ENCODE measurements around the gene CMTR1.

CMTR1 gene, protein sequence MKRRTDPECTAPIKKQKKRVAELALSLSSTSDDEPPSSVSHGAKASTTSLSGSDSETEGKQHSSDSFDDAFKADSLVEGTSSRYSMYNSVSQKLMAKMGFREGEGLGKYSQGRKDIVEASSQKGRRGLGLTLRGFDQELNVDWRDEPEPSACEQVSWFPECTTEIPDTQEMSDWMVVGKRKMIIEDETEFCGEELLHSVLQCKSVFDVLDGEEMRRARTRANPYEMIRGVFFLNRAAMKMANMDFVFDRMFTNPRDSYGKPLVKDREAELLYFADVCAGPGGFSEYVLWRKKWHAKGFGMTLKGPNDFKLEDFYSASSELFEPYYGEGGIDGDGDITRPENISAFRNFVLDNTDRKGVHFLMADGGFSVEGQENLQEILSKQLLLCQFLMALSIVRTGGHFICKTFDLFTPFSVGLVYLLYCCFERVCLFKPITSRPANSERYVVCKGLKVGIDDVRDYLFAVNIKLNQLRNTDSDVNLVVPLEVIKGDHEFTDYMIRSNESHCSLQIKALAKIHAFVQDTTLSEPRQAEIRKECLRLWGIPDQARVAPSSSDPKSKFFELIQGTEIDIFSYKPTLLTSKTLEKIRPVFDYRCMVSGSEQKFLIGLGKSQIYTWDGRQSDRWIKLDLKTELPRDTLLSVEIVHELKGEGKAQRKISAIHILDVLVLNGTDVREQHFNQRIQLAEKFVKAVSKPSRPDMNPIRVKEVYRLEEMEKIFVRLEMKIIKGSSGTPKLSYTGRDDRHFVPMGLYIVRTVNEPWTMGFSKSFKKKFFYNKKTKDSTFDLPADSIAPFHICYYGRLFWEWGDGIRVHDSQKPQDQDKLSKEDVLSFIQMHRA

DNA sequence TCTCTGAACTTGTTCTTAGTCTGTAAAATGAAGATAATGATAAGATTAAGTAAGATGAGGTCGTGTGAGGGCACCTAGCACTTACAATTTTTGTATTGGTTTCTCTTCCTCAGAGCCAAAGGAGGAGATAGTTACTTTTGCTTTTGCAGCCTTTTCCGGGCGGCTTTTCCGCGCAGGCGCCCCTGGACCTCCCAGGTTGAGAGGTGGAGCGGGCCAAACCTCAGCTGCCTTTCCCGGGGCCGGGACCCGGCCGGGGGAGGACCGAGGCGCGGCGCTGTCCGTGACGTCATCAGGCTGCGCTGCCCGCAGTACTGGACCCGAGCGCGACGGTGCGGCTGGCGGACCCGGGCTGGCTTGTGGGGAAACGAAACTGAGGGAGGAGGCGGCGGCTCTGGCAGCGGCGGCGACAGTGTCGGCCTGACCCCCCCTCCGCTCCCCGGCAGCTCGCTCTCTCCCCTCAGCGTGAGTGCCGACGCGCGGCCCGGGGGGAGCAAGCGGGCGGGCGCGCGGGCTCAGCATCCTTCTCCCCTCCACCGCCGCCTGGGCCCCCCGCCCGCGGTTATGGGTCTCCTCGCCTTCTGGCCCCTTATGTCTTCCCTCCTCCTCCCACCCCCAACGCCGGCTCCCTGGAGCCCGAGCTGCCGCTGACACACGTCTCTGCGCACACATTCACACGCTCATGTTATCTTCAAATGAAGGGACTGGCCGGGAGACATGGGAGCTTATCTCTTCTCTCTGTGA, at the start of gene CMTR1:
CMTR1 (plus strand) TSS at position 306 of the 741 bp plus-strand sequence. CDS start 2,409 bp downstream, outside the sequence.
- in situ Hi-C loops (cut with HindIII; ENCODE audit: low pct_ligation_motif_present, low sequenced_read_pairs), result no loop called here
- Histone ChIP-seq H3K4me3 (ENCODE audit: low read depth, low read length) (peak within 1 kb of the TSS; percentile 84), H3K27ac (peak within 1 kb of the TSS; percentile 80), H3K27me3 (replicated peaks) (no peaks in the 10 kb centered on the region), H3K36me3 (replicated peaks) (peaks cover 14% of the 10 kb centered on the region)
- no peak for TF ChIP-seq CTCF (IDR thresholded peaks at IDR 0.05; ENCODE audit: low read depth, low read length, missing control alignments)
- peak; percentile 88 for DNase-seq

DNA sequence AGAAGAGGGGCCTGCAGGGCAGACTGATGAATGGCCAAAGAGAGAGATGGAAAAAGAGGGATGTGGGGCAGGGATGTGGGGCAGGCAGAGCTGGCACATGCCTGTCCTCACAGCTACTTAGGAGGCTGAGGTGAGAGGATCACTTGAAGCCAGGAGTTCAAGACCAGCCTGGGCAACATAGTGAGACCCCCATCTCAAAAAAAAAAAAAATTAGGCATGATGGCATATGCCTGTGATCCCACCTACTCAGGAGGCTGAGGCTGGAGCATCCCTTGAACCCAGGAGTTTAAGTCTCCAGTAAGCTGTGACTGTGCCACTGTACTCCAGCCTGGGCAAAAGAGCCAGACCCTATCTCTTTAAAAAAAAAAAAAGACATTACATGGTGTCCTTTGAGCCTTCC, 44.4 kb upstream of the CMTR1 start:
- no peak for DNase-seq
- Histone ChIP-seq H3K27ac (no peak overlapping the region), H3K36me3 (replicated peaks) (peaks cover 16% of the 10 kb centered on the region), H3K4me3 (ENCODE audit: low read depth, low read length) (no peak overlapping the region), H3K27me3 (replicated peaks) (no peaks in the 10 kb centered on the region)
- in situ Hi-C loops (cut with HindIII; ENCODE audit: low pct_ligation_motif_present, low sequenced_read_pairs), result no loop called here
- no peak for TF ChIP-seq CTCF (IDR thresholded peaks at IDR 0.05; ENCODE audit: low read depth, low read length, missing control alignments)

GRCh38 chr6:37389857-37390256, 43.2 kb upstream of the CMTR1 start:
- DNase-seq, result no peak
- TF ChIP-seq CTCF (IDR thresholded peaks at IDR 0.05; ENCODE audit: low read depth, low read length, missing control alignments), result no peak
- H3K4me3 ChIP-seq (ENCODE audit: low read depth, low read length), result no peak overlapping the region
- H3K27ac ChIP-seq, result no peak overlapping the region
- peaks cover 17% of the 10 kb centered on the region for H3K36me3 ChIP-seq (replicated peaks)
- H3K27me3 ChIP-seq (replicated peaks), result no peaks in the 10 kb centered on the region
- in situ Hi-C loops (cut with HindIII; ENCODE audit: low pct_ligation_motif_present, low sequenced_read_pairs), result no loop called here

DNA sequence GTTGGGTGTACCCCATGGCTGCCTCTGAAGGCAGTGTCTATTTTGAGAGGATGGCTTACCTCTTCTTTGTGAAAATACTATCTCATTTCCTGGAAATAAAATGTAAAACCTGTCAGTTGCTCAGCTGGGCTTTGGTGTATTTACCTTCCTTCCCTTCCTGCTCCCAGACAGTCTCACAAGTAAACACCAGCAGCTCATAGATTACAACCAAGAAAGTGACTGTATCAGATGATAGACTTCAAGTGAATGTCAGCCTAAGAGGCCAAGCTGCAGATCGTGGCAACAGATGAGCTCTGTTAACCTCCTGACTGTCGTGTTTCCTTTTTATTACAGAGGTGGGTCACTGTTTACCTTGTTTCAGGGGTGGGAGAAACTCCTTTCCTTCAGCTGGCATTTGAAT, 41.9 kb upstream of the CMTR1 start:
- no peaks in the 10 kb centered on the region for H3K27me3 ChIP-seq (replicated peaks)
- in situ Hi-C loops (cut with HindIII; ENCODE audit: low pct_ligation_motif_present, low sequenced_read_pairs), result no loop called here
- H3K36me3 ChIP-seq (replicated peaks), result peaks cover 17% of the 10 kb centered on the region
- no peak overlapping the region for H3K4me3 ChIP-seq (ENCODE audit: low read depth, low read length)
- H3K27ac ChIP-seq, result no peak overlapping the region
- no peak for TF ChIP-seq CTCF (IDR thresholded peaks at IDR 0.05; ENCODE audit: low read depth, low read length, missing control alignments)
- no peak for DNase-seq

DNA sequence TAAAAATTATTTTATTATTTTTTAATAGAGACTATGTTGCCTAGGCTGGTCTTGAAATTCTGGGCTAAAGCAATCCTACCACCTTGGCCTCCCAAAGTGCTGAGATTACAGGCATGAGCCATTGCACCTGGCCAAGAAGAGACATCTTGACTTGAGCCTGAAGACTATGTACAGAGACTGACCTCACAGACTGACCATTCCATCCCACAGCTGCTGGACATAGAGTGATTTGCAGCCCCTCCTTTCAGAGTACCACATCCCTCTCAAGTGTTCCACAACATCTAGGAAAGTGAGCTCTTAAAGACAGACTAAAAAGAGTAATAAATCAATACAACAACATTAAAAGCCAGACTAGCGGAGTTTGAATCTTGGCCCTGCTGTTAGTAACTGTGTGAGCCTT, 40.2 kb upstream of the CMTR1 start:
- Histone ChIP-seq H3K4me3 (ENCODE audit: low read depth, low read length) (no peak overlapping the region), H3K36me3 (replicated peaks) (peaks cover 17% of the 10 kb centered on the region), H3K27ac (no peak overlapping the region), H3K27me3 (replicated peaks) (no peaks in the 10 kb centered on the region)
- in situ Hi-C loops (cut with HindIII; ENCODE audit: low pct_ligation_motif_present, low sequenced_read_pairs), result no loop called here
- TF ChIP-seq CTCF (IDR thresholded peaks at IDR 0.05; ENCODE audit: low read depth, low read length, missing control alignments), result no peak
- DNase-seq, result no peak
